Measurements from ENCODE around the gene BRSK1.
A peak's percentile ranks its signal among the peaks of the same experiment; 100 is the strongest.

The BRSK1 gene

DNA sequence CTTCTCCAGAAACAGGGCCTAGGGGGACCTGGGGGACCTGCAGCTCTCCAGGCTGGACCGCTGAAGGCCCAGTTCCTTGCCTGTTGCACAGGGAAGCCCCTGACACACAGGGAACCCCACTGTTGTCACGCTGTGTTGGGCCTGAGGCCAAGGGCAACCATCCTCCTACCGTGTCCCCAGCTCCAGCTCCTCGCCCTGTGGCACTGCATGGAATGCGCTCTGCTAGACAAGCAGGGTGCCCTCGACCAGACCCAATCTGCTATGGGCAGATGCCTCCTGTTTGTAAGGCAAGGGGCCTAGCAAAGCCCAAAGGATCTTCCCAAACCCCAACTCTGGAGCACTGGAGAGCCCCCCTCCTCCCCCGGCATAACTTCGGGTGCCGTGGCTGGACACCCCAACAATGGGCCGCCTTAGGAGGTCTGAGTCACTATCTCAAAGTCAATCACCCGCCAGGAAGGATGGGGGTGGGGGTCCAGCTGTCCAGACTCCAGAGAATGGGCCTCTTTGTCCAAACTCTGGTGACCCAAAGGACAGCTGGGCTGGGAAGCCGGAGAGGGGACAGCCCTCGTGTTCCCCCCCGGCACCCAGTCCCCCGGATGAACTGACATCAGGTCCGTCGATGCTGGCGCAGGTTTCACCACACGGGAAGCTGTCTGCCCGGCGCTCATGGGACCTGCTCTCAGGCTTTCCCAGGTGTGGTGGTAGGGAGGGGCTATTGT lies 3.7 kb downstream of the BRSK1 start:
- no peak for TF ChIP-seq CTCF (conservative IDR thresholded peaks at IDR 0.05)
- TF ChIP-seq ZFX (IDR thresholded peaks at IDR 0.05), result no peak
- no peak overlapping the region for H3K27ac ChIP-seq

DNA sequence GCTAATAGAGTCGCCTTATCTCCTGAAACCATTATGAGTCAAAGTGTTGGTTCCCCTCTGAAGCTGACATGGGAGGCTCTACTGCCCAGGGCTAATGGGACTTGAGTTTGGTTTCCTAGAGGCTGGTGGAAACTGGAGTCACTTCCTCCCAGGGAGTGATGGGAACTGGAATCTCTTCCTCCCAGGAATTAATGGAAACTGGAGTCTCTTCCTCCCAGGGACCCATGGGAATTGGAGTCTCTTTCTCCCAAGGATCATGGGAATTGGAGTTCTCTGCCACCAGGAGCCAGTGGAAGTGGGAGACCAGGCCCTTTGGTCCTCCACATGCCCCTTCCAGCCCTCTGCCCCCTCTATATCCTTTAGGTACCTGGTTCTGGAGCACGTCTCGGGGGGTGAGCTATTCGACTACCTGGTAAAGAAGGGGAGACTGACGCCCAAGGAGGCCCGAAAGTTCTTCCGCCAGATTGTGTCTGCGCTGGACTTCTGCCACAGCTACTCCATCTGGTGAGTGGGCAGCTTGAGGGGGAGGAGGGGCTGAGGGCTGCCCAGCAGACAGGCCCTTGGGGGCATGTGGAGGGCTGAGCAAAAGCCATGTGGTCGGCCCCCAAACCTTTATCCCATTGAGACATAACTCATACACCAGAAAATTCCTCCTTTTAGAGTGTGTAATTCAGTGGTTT lies 5.5 kb downstream of the BRSK1 start:
- TF ChIP-seq CTCF (conservative IDR thresholded peaks at IDR 0.05) (no peak), ZFX (IDR thresholded peaks at IDR 0.05) (no peak)
- H3K27ac ChIP-seq, result no peak overlapping the region

- no peak overlapping the region for H3K27ac ChIP-seq
Measured at GRCh38 chr19:55297267-55297666, 13.5 kb downstream of the BRSK1 start.

DNA sequence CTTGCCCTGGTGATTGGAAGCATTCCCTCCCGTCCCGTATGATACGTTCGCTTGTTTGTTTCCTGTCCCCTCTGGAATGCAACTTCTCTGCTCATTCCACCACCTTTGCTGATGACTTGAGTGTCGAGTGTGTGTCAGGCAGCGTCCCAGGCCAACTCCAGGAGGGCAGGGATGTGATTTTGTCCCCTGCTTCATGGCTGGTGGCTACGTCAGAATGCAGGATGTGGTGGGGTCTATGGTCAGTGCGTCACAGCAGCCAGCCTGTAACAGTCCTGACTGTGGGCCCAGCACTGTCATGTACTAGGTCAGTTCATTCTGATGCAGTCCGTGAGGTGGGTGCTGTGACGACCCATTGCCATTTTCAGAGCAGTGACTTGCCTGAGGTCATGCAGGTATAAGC lies 16.2 kb downstream of the BRSK1 start:
- no peak overlapping the region for H3K27ac ChIP-seq
- no peak for TF ChIP-seq ZFX (IDR thresholded peaks at IDR 0.05)
- TF ChIP-seq CTCF (conservative IDR thresholded peaks at IDR 0.05), result no peak

More at GRCh38 chr19:55297267-55297666, 13.5 kb downstream of the BRSK1 start:
- TF ChIP-seq CTCF (conservative IDR thresholded peaks at IDR 0.05), result no peak
- TF ChIP-seq ZFX (IDR thresholded peaks at IDR 0.05), result no peak

DNA sequence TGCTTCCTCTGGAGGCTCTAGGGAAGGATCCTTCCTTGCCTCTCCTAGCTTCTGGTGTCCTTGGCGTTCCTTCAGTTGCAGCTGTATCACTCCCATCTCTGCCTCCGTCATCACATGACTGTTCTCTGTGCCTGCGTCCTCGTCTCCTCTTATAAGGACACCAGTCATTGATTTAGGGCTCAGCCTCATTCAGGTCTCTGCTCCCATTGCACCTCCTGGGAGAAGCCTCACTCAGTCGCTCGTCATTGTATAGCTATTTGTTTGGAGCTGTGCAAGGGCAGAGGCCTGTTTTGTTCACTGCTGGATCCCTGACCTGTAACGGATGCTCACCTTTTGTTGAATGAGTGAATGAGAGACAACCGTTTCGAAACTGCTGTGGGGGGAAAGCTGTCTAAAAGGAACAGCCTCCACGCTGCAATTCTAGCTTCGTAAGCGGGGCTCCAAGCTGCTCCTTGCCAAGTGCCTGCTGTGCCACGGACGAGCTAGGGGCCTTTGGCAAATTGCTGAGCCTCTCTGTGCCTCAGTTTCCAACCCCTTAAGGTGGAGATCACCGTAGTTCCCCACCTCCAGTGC lies 17.2 kb downstream of the BRSK1 start:
- peak overlapping the region; percentile 42; the same call in 1 of the 2 replicates for H3K27ac ChIP-seq

GRCh38 chr19:55301459-55302317 lies 17.9 kb downstream of the BRSK1 start:
- peak overlapping the region; percentile 42 for H3K27ac ChIP-seq
- TF ChIP-seq ZFX (IDR thresholded peaks at IDR 0.05), result no peak
- peak; percentile 97 for TF ChIP-seq CTCF (conservative IDR thresholded peaks at IDR 0.05)

More for the DNA sequence above, 17.2 kb downstream of the BRSK1 start:
- no peak for TF ChIP-seq ZFX (IDR thresholded peaks at IDR 0.05)
- no peak for TF ChIP-seq CTCF (conservative IDR thresholded peaks at IDR 0.05)

All from C4-2B (cell line).